NCI-H748 (cell line): Measurements from ENCODE around the gene ANXA3.
"Not testable (repeated sequence)": the region's sequence is repeated elsewhere in the genome, so short reads cannot be mapped to it uniquely, and the experiment has no call there.

ENCODE experiments used
- DNase-seq: peaks from one replicate; lab custom pipeline; 2025; ENCODE audit not compliant: unreplicated experiment; lab: John Stamatoyannopoulos, UW

Gene ANXA3

GRCh38 chr4:78543424-78544125 is 8.0 kb upstream of the ANXA3 start:
- DNase-seq = no peak

GRCh38 chr4:78544678-78545077 is 6.9 kb upstream of the ANXA3 start:
- no peak for DNase-seq

DNA sequence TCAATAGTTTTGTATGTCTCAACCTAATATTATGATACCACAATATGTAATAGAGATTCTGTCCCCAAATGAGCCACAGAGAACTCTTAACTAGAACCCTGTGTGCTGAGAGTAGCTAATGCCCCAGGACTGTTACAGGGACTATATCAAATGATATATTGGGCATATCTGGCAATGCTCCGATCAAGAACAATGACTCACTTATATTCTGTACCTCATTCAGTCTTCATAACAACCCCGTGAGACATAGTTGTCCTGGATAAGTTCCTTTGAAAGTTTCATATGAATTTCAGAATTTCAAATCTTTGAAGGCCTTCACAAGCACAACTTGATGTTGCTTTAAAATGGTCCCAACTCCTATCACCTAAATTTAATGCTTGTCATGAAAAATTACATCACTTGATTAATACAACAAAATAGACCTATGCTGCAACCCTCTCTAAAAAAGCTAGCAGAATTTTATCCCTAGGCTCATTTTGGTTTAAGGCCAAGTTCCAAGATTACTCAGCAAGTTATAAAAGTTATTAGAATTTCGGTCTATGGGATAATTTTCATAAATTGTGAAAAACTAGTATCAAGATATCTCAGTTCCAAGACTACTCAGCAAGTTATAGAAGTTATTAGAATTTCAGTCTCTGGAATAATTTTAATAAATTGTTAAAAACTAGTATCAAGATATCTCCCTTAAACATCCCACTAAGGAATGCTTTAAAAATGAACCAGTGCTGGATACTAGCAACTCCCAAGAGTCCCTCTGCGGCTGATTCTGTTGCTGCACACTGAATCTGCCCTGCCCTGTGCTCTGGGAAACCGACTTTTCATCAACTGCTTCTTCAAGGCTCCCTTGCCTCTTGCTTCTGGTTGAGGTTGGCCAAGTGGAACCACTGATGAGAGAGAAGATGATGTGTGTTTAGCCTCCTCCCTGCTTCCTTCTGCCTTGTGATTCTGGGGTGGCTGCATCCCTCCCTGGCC is 6.0 kb upstream of the ANXA3 start:
- no peak for DNase-seq

GRCh38 chr4:78547899-78548298 is 3.7 kb upstream of the ANXA3 start:
- not testable (repeated sequence) for DNase-seq

- DNase-seq = not testable (repeated sequence)
Observed at GRCh38 chr4:78548889-78549288, 2.7 kb upstream of the ANXA3 start.

DNA sequence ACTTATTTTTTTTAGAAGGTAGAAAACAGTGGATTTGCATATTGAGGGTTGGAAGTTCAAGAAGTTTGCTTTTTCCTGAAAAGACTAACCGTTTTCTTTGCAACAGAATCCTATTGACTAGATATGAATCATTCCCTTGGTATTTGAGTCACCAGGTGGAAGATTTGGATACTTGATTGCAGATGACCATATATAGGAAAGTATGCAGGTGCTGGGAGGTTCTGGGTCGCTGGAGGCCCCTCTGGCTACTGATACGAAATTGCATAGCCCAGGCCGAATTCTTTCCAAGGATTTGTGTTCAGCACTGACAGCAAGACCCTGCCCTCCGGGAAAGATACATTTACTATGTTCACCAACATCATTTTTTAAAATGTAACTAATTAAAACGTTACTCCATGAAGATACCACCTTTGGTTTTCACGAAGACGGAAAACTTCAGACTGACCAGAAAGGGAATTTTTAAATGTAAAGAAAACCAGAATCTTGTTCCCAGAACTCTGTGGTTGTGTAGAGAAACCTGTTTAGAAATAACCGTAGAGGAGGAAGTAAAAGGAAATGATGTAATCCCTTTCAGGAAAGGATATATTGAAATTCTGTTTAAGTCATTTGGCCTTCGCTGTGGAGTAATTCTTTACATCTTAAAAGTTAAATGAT is 946 bp downstream of the ANXA3 start:
- DNase-seq = no peak

GRCh38 chr4:78553043-78553396 is 1.4 kb downstream of the ANXA3 start:
- no peak for DNase-seq

DNA sequence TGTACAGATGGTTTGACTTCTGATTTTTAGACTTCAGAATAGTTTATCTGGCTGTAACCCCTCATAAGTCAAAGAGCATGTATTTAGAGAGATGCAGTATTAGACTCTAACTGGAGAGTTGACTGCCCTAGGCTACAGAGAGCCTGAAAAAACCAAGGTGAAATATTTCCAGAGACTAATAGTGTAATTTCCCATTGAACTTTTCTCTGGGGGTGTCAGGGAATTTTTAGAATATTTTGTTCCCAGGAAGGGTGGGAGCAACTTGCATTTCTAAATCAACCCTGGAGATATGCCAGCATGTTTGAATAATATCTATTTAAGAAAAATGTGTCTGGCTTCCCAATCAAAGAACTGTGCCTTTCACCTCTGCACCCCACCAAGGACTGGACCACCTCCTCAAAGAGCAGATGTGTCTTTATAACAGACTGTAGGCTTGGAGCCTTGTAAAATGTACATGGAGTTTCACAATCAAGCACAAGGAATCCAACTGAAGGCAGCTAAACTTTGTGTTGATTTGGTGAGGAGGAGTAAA is 2.0 kb downstream of the ANXA3 start:
- DNase-seq = no peak

- DNase-seq = no peak
Observed at GRCh38 chr4:78556665-78557064, 5.1 kb downstream of the ANXA3 start.

GRCh38 chr4:78557841-78558240 is 6.3 kb downstream of the ANXA3 start:
- no peak for DNase-seq

- DNase-seq = no peak
Observed at GRCh38 chr4:78558410-78558809, 6.8 kb downstream of the ANXA3 start.

- DNase-seq = no peak
Observed at GRCh38 chr4:78560296-78560963, 8.9 kb downstream of the ANXA3 start.

GRCh38 chr4:78561677-78562076 is 10.1 kb downstream of the ANXA3 start:
- no peak for DNase-seq

- no peak for DNase-seq
Observed at GRCh38 chr4:78562687-78563086, 11.1 kb downstream of the ANXA3 start.

GRCh38 chr4:78565971-78566372 is 14.4 kb downstream of the ANXA3 start:
- DNase-seq = no peak

DNA sequence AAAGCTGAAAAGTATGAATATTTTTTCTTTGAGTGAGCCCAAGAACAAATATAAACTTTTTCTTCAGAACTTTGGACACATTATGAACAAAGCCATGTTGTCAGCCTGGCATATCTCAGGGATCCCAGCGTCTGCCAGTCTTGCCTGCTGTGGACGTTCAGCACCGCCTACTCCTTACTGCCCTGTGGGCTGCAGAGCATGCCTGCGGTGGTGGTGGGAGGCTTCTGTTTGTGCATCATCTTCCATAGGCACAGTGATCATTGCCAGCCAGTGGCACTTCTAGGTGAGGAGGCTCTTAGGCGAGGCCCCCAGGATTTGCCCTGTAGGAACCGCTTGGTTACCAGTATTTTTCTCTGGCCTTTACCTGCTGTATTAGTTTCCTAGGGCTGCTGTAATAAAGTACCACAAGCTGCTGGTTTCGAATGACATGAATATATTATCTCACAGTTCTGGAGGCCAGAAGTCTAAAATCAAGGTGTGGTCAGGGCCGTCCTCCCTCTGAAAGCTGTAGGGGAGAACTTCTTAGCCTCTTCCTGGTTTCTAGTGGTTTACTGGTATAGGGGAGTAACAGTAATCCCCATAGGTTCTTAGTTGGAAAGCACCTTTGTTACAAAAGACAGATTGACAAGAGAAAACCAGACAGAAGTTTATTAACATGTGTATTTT is 15.4 kb downstream of the ANXA3 start:
- no peak for DNase-seq

DNA sequence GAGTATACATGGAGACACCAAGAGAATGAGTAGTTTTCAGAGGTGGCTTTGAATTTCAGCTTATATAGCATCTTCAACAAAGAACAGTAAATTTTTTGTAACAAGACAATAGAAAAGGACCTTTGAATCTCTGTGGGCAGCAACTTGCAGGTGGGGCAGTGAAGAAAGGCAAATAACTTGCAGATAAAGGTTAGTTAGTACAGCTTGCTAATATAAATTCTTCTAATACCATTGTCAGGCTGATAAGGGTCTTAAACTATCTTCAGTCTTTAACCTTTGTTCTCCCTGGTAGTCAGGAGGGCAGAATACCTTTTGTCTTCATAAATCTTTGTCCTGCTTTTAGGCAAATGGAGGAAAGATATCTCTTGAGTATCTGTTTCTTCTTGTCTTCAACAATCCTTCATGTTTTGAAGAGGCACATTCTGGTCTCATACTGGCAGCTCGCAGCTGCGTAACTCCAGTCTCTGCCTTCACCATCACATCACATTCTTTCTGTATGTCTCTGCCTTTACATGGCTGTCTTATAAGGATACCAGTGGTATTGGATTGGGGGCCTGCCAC is 16.0 kb downstream of the ANXA3 start:
- DNase-seq = no peak

- DNase-seq = no peak
Observed at GRCh38 chr4:78568640-78569305, 17.2 kb downstream of the ANXA3 start.

DNA sequence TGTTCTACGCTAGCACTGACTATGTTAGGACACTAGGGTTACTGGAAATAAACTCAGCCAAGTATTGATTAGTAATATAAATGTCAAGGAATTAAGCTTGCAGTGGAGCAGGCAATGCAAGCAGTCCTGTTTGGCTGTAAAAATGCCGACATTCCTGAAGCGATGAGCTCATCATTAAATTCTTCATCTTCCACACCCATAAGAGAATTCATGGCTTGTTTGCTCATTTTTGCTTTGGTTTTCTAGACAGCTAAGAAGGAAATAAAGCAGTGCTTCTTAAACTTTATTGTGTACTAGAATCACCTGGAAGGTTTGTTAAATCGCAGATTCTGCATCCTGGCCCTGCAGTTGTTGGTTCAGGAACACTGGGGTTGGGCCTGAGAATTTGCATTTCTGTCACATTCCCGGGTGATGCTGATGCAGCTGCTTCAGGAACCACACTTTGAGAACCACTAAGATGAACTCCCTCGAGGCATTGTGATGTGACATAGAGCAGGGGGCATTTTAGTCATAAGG is 17.8 kb downstream of the ANXA3 start:
- no peak for DNase-seq
